GM12878 (cell line): Measurements from ENCODE around the gene ITPR3. TPM values are rescaled to one million over a fixed set of nuclear protein-coding genes. Genes with fewer than 3 reads are reported as not detected.

Experiments used
- BACH1 ChIP-seq: fragments of 450-650 bp; IDR thresholded peaks from 2 replicates; pipeline ENCODE4 v1.6.1; 2017; ENCODE audit warnings: mild to moderate bottlenecking, borderline replicate concordance
- BCLAF1 ChIP-seq: fragments of 450-650 bp; IDR thresholded peaks from 2 replicates; pipeline ENCODE4 v1.6.1; 2017; ENCODE audit warnings: antibody characterized with exemption, mild to moderate bottlenecking, moderate library complexity
- BHLHE40 ChIP-seq, 2 experiments: fragments of 450-650 bp in 1 of 2; IDR thresholded peaks; 2 replicates each; pipeline ENCODE4 v1.6.1; 2011 to 2017; ENCODE audit warnings: low read depth in 2 of 2, borderline replicate concordance in 1 of 2, improper control_type of control experiment in 1 of 2, low read length in 1 of 2, mild to moderate bottlenecking in 1 of 2
- DPF2 ChIP-seq: fragments of 450-650 bp; IDR thresholded peaks from 2 replicates; pipeline ENCODE4 v1.6.1; 2017; ENCODE audit warnings: mild to moderate bottlenecking
- EGR1 ChIP-seq, 2 experiments: IDR thresholded peaks; 1 replicate in 1 of 2; 2 replicates in 1 of 2; pipeline ENCODE4 v1.6.1; 2011 to 2012; ENCODE audit warnings: low read depth in 2 of 2, low read length in 2 of 2, borderline replicate concordance in 1 of 2, mild to moderate bottlenecking in 1 of 2, moderate library complexity in 1 of 2
- NFYA ChIP-seq: IDR thresholded peaks from 2 replicates; pipeline ENCODE4 v1.6.1; 2011; ENCODE audit warnings: low read depth, mild to moderate bottlenecking, low read length, improper control_type of control experiment, borderline replicate concordance
- NR2F1 ChIP-seq: fragments of 450-650 bp; conservative IDR thresholded peaks from 2 replicates; pipeline ENCODE4 v1.6.1; 2017; ENCODE audit warnings: mild to moderate bottlenecking
- POLR2A ChIP-seq: IDR thresholded peaks from 2 replicates; pipeline ENCODE4 v1.6.1; 2011; ENCODE audit warnings: low read depth, mild to moderate bottlenecking, low read length
- RCOR1 ChIP-seq: conservative IDR thresholded peaks from 2 replicates; pipeline ENCODE4 v1.6.1; 2012; ENCODE audit warnings: low read depth, low read length, improper control_type of control experiment
- TCF7 ChIP-seq: IDR thresholded peaks from 2 replicates; pipeline ENCODE4 v1.6.1; 2014; ENCODE audit warnings: antibody characterized with exemption, borderline replicate concordance
- USF1 ChIP-seq: IDR thresholded peaks from 2 replicates; pipeline ENCODE4 v1.6.1; 2011; ENCODE audit warnings: borderline replicate concordance, low read depth, mild to moderate bottlenecking, moderate library complexity, mixed read lengths, low read length; ENCODE audit not compliant: insufficient read depth; ENCODE audit errors: extremely low read length
- polyA plus RNA-seq, 11 experiments: library from polyadenylated mRNA; depleted of rRNA in 4 of 11; unstranded in 6 of 11; stranded (reverse) in 5 of 11; fragments of >200 nt; fragmentation: Nextera tagmentation in 4 of 11; fragmentation: Illumina TruSeq in 1 of 11; extraction: Ambion mirVana in 4 of 11; extraction: Trizol in 1 of 11; gene quantifications; 1 replicate in 1 of 11; 2 replicates in 10 of 11; pipeline versions ENCODE4 v1.2.1 to v1.2.3, GENCODE V29; 2011 to 2016; ENCODE audit warnings: inconsistent platforms in 2 of 11, missing spikeins in 2 of 11, low read depth in 1 of 11
- total RNA-seq, 4 experiments: library from RNA; depleted of rRNA in 3 of 4; stranded (reverse); fragments of >200 nt in 3 of 4; fragmentation: Illumina TruSeq in 1 of 4; extraction: Trizol in 1 of 4; gene quantifications; 2 replicates each; pipeline versions ENCODE4 v1.2.1 to v1.2.3, GENCODE V29; 2013 to 2021
- TF ChIP-seq, protein P1 (sequence below): IDR thresholded peaks from 2 replicates; pipeline ENCODE4 v1.6.1; 2012; ENCODE audit warnings: low read depth, low read length, improper control_type of control experiment

The ITPR3 gene
- total and polyA plus RNA-seq, 10 of the 15 experiments (the other 5 are each of a cell fraction or from before 2014, with no cell fraction given) = 0.32 to 34.0 (median 11.9) TPM

DNA sequence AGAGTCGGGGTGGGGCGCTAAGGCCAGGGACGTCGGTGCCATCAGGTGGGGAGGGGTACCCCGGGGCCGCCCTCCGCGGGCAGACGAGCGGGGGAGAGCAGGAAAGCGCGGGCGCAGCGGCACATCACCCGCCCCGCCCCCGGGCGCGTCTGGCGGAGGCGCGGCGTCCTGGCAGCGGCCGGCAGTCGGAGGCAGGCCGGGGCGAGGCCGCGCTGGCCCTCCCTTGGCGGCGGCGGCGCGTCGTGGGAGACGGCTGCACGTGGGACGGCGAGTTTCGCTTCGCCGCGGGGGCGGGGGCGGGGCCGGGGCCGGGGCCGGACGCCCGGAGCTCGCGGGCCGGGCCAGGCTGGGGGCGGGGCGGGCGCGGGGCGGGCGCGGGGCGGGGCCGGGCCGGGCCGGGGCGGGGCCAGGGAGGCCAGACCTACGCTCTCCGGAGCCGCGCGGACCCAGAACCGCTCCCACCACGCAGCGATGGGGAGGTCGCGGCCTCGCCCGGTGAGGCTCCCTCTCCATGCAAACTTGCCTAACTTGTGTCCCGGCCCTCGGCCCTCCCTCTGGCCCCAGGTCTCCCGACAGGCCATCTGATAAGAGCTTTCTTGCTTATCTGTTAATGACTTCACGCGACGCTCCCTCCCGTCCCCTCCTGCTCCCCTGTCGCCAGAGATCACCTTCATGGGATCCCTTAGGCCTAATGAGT lies 12.5 kb downstream of the ITPR3 start (continued):
- TF ChIP-seq BCLAF1 = no peak
- TF ChIP-seq DPF2 = peak; percentile 53; the same call in 1 of the 2 replicates
- peak; percentile 30 for TF ChIP-seq USF1
- TF ChIP-seq NFYA = no peak
- TF ChIP-seq POLR2A = 0 out of 2 replicates have a peak, but pooled peaks have one; percentile 38
- no peak for TF ChIP-seq RCOR1
- no peak for TF ChIP-seq NR2F1
- TF ChIP-seq BHLHE40 (IDR thresholded peaks at IDR 0.05; ENCODE audit: borderline replicate concordance in 1 of 2, low read depth in 2 of 2, low read length in 1 of 2) = peak; percentile 64 to 87; a peak in 3 of 4 replicates
- TF ChIP-seq BACH1 = 0 out of 2 replicates have a peak, but pooled peaks have one; percentile 18
- TF ChIP-seq EGR1 (IDR thresholded peaks at IDR 0.05; ENCODE audit: borderline replicate concordance in 1 of 2, low read depth in 2 of 2, low read length in 2 of 2) = peak in 1 of 2 experiments; percentile 67; a peak in 1 of 3 replicates
- TF ChIP-seq TCF7 = no peak
- TF ChIP-seq, protein P1, sequence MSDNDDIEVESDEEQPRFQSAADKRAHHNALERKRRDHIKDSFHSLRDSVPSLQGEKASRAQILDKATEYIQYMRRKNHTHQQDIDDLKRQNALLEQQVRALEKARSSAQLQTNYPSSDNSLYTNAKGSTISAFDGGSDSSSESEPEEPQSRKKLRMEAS = peak; percentile 39; the same call in 1 of the 2 replicates
